HCT116 (cell line): Measurements from ENCODE around the gene SFXN5. TPM values are rescaled to one million over a fixed set of nuclear protein-coding genes. Genes with fewer than 3 reads are reported as not detected.

Experiments
- ATAC-seq: fragments of 200-7000 bp; cut with Tn5 transposase; 2 replicates; pipeline ENCODE4 v1.9.1; 2020; ENCODE audit warnings: mild to moderate bottlenecking, moderate library complexity
- BruUV-seq: library from RNA; stranded (reverse); fragments of 400-500 nt; replicated peaks from 2 replicates; lab custom pipeline; 2021; lab: Mats Ljungman, UMichigan
- CTCF ChIA-PET: fragments of 300-600 bp; sonication (Branson Sonifier 250); formaldehyde crosslinking; loops from one replicate; lab custom pipeline; 2021; ENCODE audit warnings: antibody characterized with exemption; lab: Charles Lee
- POLR2A ChIA-PET: fragments of 300-600, 350-600 bp; sonication (Branson Sonifier 250); formaldehyde crosslinking; loops from one replicate; lab custom pipeline; 2021; ENCODE audit warnings: antibody characterized with exemption; lab: Charles Lee
- RAD21 ChIA-PET, 2 experiments: fragments of 300-600 bp; sonication (Branson Sonifier 250); formaldehyde crosslinking; loops; one replicate each; lab custom pipeline; 2023; ENCODE audit warnings: low total read pairs in 2 of 2; ENCODE audit not compliant: uncharacterized antibody in 2 of 2, unreplicated experiment in 2 of 2, low non-redundant PET in 1 of 2; lab: Charles Lee
- DNase-seq: peaks from one replicate; pipeline ENCODE4 v3.0.0-alpha.2; 2010; ENCODE audit warnings: low read depth, low spot score
- H2AFZ ChIP-seq: fragments of 200-600 bp; shearing (Covaris generic), sonication (generic); 2 replicates; pipeline ENCODE4 v1.6.1; 2017; ENCODE audit warnings: low read depth, mixed run types, mixed read lengths, antibody characterized with exemption, low read length; ENCODE audit not compliant: poor library complexity, severe bottlenecking
- H3K27ac ChIP-seq: 2 replicates; pipeline ENCODE4 v1.5.1; 2012; ENCODE audit warnings: low read depth, low read length
- H3K27me3 ChIP-seq: fragments of 200-600 bp; sonication (generic); 2 replicates; pipeline ENCODE4 v1.6.1; 2016; ENCODE audit warnings: mixed run types, low read length, mixed read lengths; ENCODE audit not compliant: insufficient read depth
- H3K36me3 ChIP-seq, 2 experiments: fragments of 200-500 bp in 1 of 2; fragments of 200-600 bp in 1 of 2; sonication (Bioruptor generic) in 1 of 2; sonication (generic) in 1 of 2; 2 replicates each; pipeline versions ENCODE4 v1.5.1 to v1.6.1; 2014 to 2016; ENCODE audit warnings: low read length in 2 of 2, inconsistent platforms in 1 of 2, mixed read lengths in 1 of 2, mixed run types in 1 of 2; ENCODE audit not compliant: insufficient read depth in 2 of 2, control insufficient read depth in 1 of 2
- H3K4me1 ChIP-seq, 2 experiments: fragments of 200-600 bp in 1 of 2; sonication (generic) in 1 of 2; 2 replicates each; pipeline versions ENCODE4 v1.5.1 to v1.6.1; 2012 to 2017; ENCODE audit warnings: low read length in 2 of 2, inconsistent platforms in 1 of 2, mild to moderate bottlenecking in 1 of 2, mixed read lengths in 1 of 2, mixed run types in 1 of 2, moderate library complexity in 1 of 2; ENCODE audit not compliant: insufficient read depth in 2 of 2, control insufficient read depth in 1 of 2
- H3K4me2 ChIP-seq: fragments of 200-600 bp; sonication (generic); 2 replicates; pipeline ENCODE4 v1.6.1; 2017; ENCODE audit warnings: mixed run types, low read length, mixed read lengths
- H3K4me3 ChIP-seq, 2 experiments: fragments of 200-600 bp in 1 of 2; sonication (generic) in 1 of 2; replicated peaks in 1 of 2; 2 replicates each; pipeline ENCODE4 v1.5.1; 2011 to 2016; ENCODE audit warnings: low read length in 2 of 2, control low read depth in 1 of 2, low read depth in 1 of 2, mild to moderate bottlenecking in 1 of 2, mixed read lengths in 1 of 2, mixed run types in 1 of 2
- H3K79me2 ChIP-seq: fragments of 200-600 bp; sonication (generic); 2 replicates; pipeline ENCODE4 v1.6.1; 2017; ENCODE audit warnings: mild to moderate bottlenecking, mixed run types, low read length, moderate library complexity, mixed read lengths; ENCODE audit not compliant: insufficient read depth
- H3K9ac ChIP-seq: fragments of 200-600 bp; sonication (generic); 2 replicates; pipeline ENCODE4 v1.6.1; 2016; ENCODE audit warnings: low read length, mixed read lengths
- H3K9me2 ChIP-seq: fragments of 200-600 bp; sonication (generic), shearing (Covaris generic); 2 replicates; pipeline ENCODE4 v1.6.1; 2017; ENCODE audit warnings: mixed run types, mild to moderate bottlenecking, moderate library complexity; ENCODE audit not compliant: insufficient read depth
- H3K9me3 ChIP-seq, 2 experiments: fragments of 200-500 bp in 1 of 2; fragments of 200-600 bp in 1 of 2; sonication (Bioruptor generic) in 1 of 2; sonication (generic) in 1 of 2; 2 replicates each; pipeline ENCODE4 v1.6.1; 2014 to 2017; ENCODE audit warnings: low read length in 2 of 2, mixed read lengths in 2 of 2, inconsistent platforms in 1 of 2, low read depth in 1 of 2, mild to moderate bottlenecking in 1 of 2, mixed run types in 1 of 2, moderate library complexity in 1 of 2; ENCODE audit not compliant: control insufficient read depth in 1 of 2, insufficient read depth in 1 of 2
- H4K20me1 ChIP-seq: fragments of 200-600 bp; sonication (generic), shearing (Covaris generic); 2 replicates; pipeline ENCODE4 v1.6.1; 2017; ENCODE audit warnings: mixed run types, mild to moderate bottlenecking, moderate library complexity; ENCODE audit not compliant: insufficient read depth
- CTCF ChIP-seq, 3 experiments: fragments of 200-600 bp in 1 of 3; sonication (generic) in 1 of 3; IDR thresholded peaks in 2 of 3; conservative IDR thresholded peaks in 1 of 3; 2 replicates each; pipeline ENCODE4 v1.5.1; 2012 to 2017; ENCODE audit warnings: low read depth in 2 of 3, low read length in 2 of 3, antibody characterized with exemption in 1 of 3, borderline replicate concordance in 1 of 3, control low read depth in 1 of 3, mild to moderate bottlenecking in 1 of 3, mixed read lengths in 1 of 3, mixed run types in 1 of 3, moderate library complexity in 1 of 3; ENCODE audit not compliant: insufficient read depth in 1 of 3
- EZH2 ChIP-seq: fragments of 200-600 bp; sonication (generic); IDR thresholded peaks from 2 replicates; pipeline ENCODE4 v1.6.1; 2017; ENCODE audit warnings: antibody characterized with exemption, mixed run types
- RAD21 ChIP-seq: IDR thresholded peaks from 2 replicates; pipeline ENCODE4 v1.6.1; 2012; ENCODE audit warnings: low read depth, mild to moderate bottlenecking
- SIN3A ChIP-seq: IDR thresholded peaks from 2 replicates; pipeline ENCODE4 v1.6.1; 2012; ENCODE audit warnings: low read depth
- SRF ChIP-seq: IDR thresholded peaks from 2 replicates; pipeline ENCODE4 v1.6.1; 2012; ENCODE audit warnings: low read depth
- intact Hi-C: fragments of 100-400 bp; cut with micrococcal nuclease; formaldehyde crosslinking; loops from 2 replicates; pipeline ENCODE4 v1.10.0; 2022
- total RNA-seq: library from RNA; stranded (reverse); gene quantifications from one replicate; pipeline ENCODE4 v1.2.1, GENCODE V29; 2021; ENCODE audit not compliant: unreplicated experiment

SFXN5 gene
- total RNA-seq, 1 experiment from 2014 or later = 10.0 TPM

GRCh38 chr2:73076701-73077423 lies 5.3 kb upstream of the SFXN5 start:
- no peaks in the 10 kb centered on the region for H3K9me3 ChIP-seq
- ATAC-seq (no peak), DNase-seq (no peak)
- no peaks in the 10 kb centered on the region for H3K27me3 ChIP-seq
- ChIA-PET RAD21 (no interaction called here), CTCF (no interaction called here), POLR2A (no interaction called here)
- H2AFZ ChIP-seq = no peak overlapping the region
- no peak overlapping the region for H3K4me2 ChIP-seq
- no peak overlapping the region for H3K4me3 ChIP-seq
- H4K20me1 ChIP-seq = no peaks in the 10 kb centered on the region
- H3K79me2 ChIP-seq = no peaks in the 10 kb centered on the region
- H3K27ac ChIP-seq = no peak overlapping the region
- H3K4me1 ChIP-seq = peaks cover 0 to 5% of the 10 kb centered on the region in 2 experiments; a peak in 1 of 4 replicates
- TF ChIP-seq RAD21 (no peak), EZH2 (no peak), SIN3A (no peak), SRF (no peak), CTCF (IDR thresholded peaks at IDR 0.05 in 2 of 3, conservative IDR thresholded peaks at IDR 0.05 in 1 of 3; ENCODE audit: borderline replicate concordance in 1 of 3, insufficient read depth in 1 of 3, low read depth in 2 of 3, low read length in 2 of 3) (no peak)
- H3K36me3 ChIP-seq = no peaks in the 10 kb centered on the region; a peak in 1 of 4 replicates
- BruUV-seq = no TSS peak
- intact Hi-C loops = no loop called here
- no peak overlapping the region for H3K9ac ChIP-seq
- no peaks in the 10 kb centered on the region for H3K9me2 ChIP-seq
